EH (cell line): Measurements from ENCODE around the gene METTL16.
A peak's percentile ranks its signal among the peaks of the same experiment; 100 is the strongest.
"Not testable (repeated sequence)": the region's sequence is repeated elsewhere in the genome, so short reads cannot be mapped to it uniquely, and the experiment has no call there.

Source experiments
- DNase-seq: peaks from one replicate; pipeline ENCODE4 v3.0.0-alpha.2; 2015; ENCODE audit warnings: low read depth

Gene METTL16

GRCh38 chr17:2450016-2450650 lies 61.6 kb downstream of the METTL16 start:
- no peak for DNase-seq

DNA sequence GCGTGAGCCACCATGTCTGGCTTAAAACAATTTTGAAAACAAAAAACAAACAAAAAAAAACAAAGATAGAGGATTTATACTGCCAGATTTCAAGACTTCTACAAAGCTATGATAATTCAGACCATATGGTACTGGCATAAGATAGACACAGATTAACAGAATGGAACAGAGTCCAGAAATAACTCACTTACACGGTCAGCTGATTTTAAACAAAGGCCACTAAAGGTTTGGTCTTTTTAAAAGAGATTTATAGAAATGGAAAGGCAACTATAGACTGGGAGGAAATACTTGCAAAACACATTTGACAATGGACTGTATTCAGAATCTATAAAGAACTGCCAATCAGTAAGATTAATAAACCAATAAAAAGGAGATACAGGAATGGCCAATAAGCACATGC lies 62.2 kb downstream of the METTL16 start:
- peak; percentile 21 for DNase-seq

- not testable (repeated sequence) for DNase-seq
Measured at GRCh38 chr17:2447479-2447878, 64.2 kb downstream of the METTL16 start.

DNA sequence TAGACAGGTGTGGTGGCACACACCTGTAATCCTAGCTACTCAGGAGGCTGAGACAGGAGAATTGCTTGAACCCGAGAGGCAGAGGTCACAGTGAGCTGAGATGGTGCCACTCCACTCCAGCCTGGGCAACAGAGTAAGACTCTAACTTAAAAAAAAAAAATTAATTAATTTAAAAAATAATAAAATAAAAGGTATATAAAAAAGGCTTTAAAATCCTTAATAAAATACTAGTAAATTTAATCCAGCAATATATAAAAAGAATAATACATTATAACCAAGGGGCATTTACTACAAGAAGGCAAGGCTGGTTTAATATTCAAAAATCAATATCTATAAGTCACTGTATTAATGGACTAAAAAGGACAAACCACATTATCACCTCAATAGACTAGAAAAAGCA lies 66.0 kb downstream of the METTL16 start:
- DNase-seq = no peak

- no peak for DNase-seq
Measured at GRCh38 chr17:2444382-2444781, 67.3 kb downstream of the METTL16 start.

DNA sequence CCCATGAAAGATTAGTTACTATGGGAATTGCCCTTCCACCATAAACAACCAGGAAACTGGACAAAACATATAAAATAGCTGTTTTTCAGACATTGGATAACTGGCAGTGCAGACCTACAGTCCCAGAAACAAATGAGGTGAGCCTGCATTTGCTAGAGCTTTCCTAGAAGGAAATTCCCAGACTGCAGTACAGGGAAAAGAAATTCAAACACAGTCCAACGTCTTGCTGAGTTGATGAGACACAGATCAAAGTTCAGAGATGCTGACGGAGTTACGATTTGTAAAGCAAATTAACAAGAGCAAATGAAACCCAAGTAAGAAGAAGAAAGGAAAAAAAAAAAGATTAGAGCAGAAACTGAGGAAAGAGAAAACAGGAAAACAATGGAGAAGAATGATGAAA lies 69.5 kb downstream of the METTL16 start:
- no peak for DNase-seq

- no peak for DNase-seq
Measured at GRCh38 chr17:2440930-2441329, 70.8 kb downstream of the METTL16 start.

DNA sequence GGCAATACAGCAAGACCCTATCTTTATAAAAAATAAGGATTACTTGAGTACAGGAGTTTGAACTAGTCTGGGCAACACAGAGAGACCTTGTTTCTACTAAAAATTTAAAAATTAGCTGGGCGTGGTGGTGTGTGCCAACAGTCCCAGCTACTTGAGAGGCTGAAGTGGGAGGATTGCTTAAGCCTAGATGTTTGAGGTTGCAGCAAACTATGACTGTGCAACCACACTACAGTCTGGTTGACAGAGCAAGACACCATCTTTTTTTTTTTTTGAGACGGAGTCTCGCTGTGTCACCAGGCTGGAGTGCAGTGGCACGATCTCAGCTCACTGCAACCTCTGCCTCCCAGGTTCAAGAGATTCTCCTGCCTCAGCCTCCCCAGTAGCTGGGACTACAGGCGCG lies 71.7 kb downstream of the METTL16 start:
- DNase-seq = peak; percentile 50

- DNase-seq = peak; percentile 63
Measured at GRCh38 chr17:2438823-2439222, 72.9 kb downstream of the METTL16 start.

DNA sequence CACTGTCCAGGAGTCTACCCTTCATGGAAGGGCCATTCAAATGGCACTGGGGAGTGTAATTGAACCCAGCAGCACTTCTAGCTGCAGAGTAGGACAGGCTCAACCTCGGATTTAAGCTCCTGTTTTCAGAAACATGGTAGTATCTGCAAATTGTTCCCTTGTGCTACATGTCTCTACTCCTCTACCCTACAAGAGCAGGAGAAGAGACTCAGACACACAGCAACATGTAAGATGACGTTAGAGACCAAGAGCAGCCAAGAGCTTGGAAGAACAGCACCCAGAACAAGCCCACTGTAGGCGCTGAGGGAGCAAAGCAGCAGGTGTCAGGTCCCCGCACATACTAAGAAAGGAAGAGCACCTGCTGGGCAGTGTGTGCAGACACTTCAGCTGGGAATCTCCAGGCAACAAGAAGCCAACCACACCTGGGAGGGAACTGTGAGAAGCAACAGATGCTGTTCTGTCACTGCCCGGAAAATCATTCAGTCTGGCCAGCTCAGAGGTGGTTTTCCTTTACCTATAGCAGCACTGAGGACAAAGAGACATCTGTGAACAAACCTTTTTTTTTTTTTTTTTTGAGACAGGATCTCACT lies 75.3 kb downstream of the METTL16 start:
- no peak for DNase-seq

DNA sequence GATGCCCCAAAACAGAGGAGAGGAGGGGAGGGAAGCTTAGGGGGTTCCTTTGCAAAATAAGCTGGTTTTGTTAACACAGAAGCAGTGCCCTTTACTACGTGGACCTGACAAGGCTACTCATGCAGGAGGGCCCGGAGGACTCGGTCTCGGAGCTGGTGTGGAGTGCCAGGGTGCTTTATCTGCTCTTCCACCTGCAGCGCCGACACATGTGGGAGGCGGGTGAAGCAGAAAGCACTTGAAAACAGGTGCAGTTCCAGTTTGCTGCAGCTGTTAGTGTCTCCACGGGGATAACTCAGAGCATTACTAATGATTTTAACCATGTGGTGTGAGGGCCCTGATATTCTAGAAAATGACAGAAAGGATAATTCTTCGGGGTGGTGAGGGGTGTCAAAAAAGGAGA lies 75.8 kb downstream of the METTL16 start:
- DNase-seq = no peak

DNA sequence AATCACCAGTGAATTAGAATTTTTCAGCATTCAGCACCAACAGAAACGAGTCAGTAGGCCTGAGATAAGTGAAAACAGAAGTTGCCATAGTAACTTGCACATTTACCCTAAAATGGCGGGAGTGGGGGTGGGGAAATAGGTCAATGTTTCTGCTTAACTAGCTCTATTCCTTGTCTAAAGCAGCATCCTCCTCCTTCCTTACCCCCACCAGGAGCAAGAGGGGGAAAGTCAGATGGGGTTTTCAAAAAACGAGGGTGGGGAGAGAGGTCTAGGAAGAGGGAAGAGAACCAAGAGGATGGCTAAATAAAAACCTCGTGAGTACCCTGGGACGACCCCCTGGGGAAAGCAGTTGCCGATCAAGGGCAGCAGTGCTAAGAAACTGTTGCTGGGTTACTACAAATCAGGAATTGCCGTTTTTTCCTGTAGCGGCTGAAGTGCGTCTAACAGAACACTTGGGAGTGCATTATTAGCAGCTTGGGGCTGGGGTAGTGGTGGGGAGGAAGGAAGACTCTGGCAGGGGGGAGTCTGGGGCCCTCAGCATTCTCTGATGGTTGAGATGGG lies 76.4 kb downstream of the METTL16 start:
- DNase-seq = no peak

DNA sequence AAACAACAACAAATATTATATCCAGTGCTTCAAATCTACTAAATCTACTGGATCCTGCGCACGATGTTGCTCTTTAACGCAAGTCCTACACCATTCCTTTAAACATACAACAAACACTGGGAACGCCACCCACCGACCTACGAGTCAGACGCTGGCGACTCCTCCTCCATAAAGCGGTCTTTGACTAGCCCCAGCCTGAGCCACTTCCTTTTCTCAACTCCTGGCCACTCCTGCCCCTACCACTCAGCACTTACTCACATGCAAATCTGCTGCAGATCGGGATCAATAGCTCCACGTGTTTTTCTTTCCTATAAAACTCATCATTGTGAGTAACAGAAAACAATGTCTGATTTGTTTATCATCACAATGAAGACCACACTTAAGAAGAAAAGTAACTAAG lies 78.0 kb downstream of the METTL16 start:
- DNase-seq = peak; percentile 32

DNA sequence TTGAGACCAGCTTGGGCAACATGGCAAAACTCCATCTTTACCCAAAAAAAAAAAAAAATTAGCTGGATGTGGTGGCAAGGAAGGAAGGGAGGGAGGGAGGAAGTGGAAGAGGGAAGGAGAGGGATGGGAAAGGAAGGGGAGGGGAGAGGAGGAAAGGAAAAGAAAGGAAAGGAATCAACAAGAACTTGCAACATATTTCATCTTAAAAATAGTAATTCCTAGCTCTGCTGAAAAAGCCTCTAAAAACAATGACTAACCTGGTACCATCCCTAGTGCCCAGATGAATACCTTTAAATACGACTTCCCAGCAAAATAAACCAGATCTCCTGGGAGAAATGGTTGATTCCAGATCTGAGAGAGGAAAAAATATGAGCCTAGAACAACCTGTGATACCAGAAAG lies 83.8 kb downstream of the METTL16 start:
- DNase-seq = no peak

DNA sequence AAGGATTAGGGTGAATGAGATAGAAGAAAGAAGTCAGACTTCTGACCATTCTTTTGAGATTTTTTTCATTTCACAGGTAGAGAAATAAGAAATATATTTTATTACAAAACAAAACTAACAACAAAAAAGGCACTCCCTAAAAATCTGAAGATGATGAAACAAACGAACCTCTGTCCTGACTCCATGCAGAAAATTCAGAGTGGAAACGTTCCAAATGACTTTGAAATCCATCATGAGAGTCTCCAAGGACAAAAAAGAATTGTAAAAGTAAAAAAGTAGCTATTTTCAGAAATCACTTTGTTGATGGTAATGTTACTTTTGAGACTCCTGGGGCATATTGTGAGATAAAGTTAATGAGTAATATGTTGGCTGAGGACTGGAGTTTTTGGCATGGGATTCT lies 84.5 kb downstream of the METTL16 start:
- DNase-seq = no peak

DNA sequence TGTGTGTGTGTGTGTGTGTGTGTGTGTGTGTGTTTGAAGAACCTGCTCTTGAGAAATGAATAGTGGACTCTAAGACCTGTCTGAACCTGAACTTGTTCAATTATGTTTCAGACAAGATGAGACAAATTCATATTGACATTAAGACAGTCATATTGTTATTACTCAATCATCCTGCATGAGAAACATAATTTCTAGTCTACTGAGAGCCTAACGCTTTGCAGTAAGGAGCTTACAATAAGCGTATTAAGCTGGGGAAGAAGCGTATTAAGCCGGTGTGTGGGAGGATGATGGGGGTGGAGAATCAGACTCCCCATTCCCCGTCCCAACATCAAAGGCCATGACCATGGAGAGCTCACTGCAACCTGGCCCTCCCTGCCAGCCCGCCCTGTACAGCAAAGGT lies 88.4 kb downstream of the METTL16 start:
- DNase-seq = no peak

GRCh38 chr17:2421315-2422147 lies 90.2 kb downstream of the METTL16 start:
- no peak for DNase-seq

GRCh38 chr17:2420176-2420575 lies 91.5 kb downstream of the METTL16 start:
- DNase-seq = no peak

DNA sequence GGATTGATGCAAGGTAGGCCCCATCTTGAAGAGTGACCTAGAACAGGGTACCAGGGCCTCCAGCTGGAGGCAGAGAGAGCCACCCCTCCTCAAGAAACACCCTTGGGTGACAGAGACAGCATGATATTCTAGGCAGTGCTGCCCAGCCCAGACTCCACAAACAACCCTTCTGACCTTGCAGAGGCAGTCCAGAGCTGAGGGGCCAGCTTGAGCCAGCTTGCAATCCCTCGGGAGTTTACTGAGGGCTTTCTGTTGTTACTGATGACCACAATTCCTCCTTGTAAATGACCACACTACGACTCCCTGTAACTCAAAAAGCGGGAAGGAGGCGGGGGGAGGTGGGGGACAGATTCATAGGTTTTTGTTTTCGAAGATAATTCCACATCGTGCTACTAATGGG lies 92.2 kb downstream of the METTL16 start:
- DNase-seq = no peak

DNA sequence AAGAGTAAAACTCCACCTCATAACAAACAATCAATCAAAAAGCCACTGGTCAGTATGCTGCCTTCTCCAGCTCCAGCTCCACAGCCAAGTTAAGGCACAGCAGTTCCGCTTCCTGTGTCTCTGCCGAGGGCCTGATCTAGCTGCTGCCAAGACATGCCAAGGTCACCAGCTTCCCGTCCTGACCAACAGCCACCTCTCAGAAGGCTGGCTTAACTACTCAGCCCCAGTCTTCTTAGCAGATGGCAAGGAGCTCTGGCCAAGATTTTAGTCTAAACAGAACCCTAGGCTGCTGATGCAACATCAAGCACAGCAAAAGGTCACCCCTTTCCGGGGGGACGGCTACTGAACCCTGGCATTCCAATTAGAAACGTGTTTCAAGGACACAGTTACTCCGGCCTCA lies 93.1 kb downstream of the METTL16 start:
- no peak for DNase-seq

- peak; percentile 86 for DNase-seq
Measured at GRCh38 chr17:2416010-2416734, 95.5 kb downstream of the METTL16 start.

DNA sequence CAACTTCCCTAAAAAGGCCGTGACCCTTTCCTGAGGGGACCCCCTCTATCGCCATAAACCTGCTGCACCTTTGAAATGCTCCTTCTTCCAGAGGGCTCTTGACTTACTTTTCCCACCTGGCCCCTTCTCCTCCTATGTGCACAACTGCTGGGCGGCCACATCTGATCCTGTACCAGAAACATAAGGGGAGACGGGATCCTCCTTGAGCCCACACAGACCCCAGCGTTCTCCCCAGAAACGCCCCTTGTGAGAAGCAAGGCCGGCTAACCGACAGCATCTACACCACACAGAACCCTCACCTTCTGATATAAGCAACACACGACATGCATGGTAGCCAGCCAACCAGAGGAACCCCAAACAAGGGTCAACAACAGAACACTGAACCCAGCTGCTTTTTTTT lies 96.6 kb downstream of the METTL16 start:
- DNase-seq = no peak
